SU-DHL-6 (cell line): Measurements from ENCODE around the gene COL4A2.

Experiments
- H2AFZ ChIP-seq: fragments of 200-600 bp; sonication (generic); 2 replicates; pipeline ENCODE4 v1.6.1; 2014; ENCODE audit warnings: low read depth, mild to moderate bottlenecking, moderate library complexity, mixed read lengths, antibody characterized with exemption, low read length; ENCODE audit not compliant: severe bottlenecking
- H3F3A ChIP-seq: fragments of 200-600 bp; shearing (Covaris generic); 2 replicates; pipeline ENCODE4 v1.6.0; 2016; ENCODE audit warnings: antibody characterized with exemption, mild to moderate bottlenecking; ENCODE audit not compliant: insufficient read depth
- H3K27ac ChIP-seq: fragments of 200-600 bp; sonication (generic); 2 replicates; pipeline ENCODE4 v1.5.1; 2016; ENCODE audit warnings: low read depth, mild to moderate bottlenecking, low read length, moderate library complexity, mixed read lengths
- H3K27me3 ChIP-seq: fragments of 200-600 bp; sonication (generic), shearing (Covaris generic); 2 replicates; pipeline ENCODE4 v1.6.0; 2014; ENCODE audit warnings: mild to moderate bottlenecking, low read length
- H3K36me3 ChIP-seq: fragments of 200-600 bp; sonication (generic); 2 replicates; pipeline ENCODE4 v1.6.1; 2014; ENCODE audit warnings: mild to moderate bottlenecking, low read length, mixed read lengths
- H3K4me2 ChIP-seq: fragments of 300-600, 200-600 bp; shearing (Covaris generic), sonication (generic); 2 replicates; pipeline ENCODE4 v1.6.0; 2014; ENCODE audit warnings: low read length, low read depth, mild to moderate bottlenecking; ENCODE audit not compliant: poor library complexity, severe bottlenecking
- H3K4me3 ChIP-seq: fragments of 200-600 bp; sonication (generic); 2 replicates; pipeline ENCODE4 v1.5.1; 2014; ENCODE audit warnings: antibody characterized with exemption, low read length, mild to moderate bottlenecking, mixed read lengths; ENCODE audit not compliant: insufficient read depth, poor library complexity, severe bottlenecking
- H3K79me2 ChIP-seq: fragments of 200-600 bp; sonication (generic); 2 replicates; pipeline ENCODE4 v1.6.1; 2014; ENCODE audit warnings: mild to moderate bottlenecking, low read length, moderate library complexity; ENCODE audit not compliant: insufficient read depth
- H3K9ac ChIP-seq: fragments of 200-600 bp; sonication (generic); 2 replicates; pipeline ENCODE4 v1.7.0; 2014; ENCODE audit warnings: mild to moderate bottlenecking, low read length
- H3K9me2 ChIP-seq: fragments of 200-600 bp; sonication (generic); replicated peaks from 2 replicates; pipeline ENCODE4 v1.6.1; 2014; ENCODE audit warnings: low read length; ENCODE audit not compliant: insufficient read depth
- H3K9me3 ChIP-seq: fragments of 200-600 bp; sonication (generic); 2 replicates; pipeline ENCODE4 v1.6.1; 2014; ENCODE audit warnings: low read length, mixed read lengths; ENCODE audit not compliant: insufficient read depth
- H4K20me1 ChIP-seq: fragments of 200-600 bp; sonication (generic); 2 replicates; pipeline ENCODE4 v1.6.1; 2014; ENCODE audit warnings: low read depth, mild to moderate bottlenecking, antibody characterized with exemption, low read length, moderate library complexity, mixed read lengths
- EZH2phosphoT487 ChIP-seq: fragments of 200-600 bp; sonication (generic), shearing (Covaris generic); conservative IDR thresholded peaks from 2 replicates; pipeline ENCODE4 v1.6.1; 2018; ENCODE audit warnings: mild to moderate bottlenecking, antibody characterized with exemption, low read length, moderate library complexity, mixed read lengths
- TF ChIP-seq, protein P1 (sequence below): fragments of 200-600 bp; sonication (generic); IDR thresholded peaks from one replicate; pipeline ENCODE4 v1.5.1; 2017; ENCODE audit warnings: antibody characterized with exemption, mild to moderate bottlenecking, low read length, moderate library complexity; ENCODE audit not compliant: insufficient read depth, poor library complexity, severe bottlenecking

The COL4A2 gene

DNA sequence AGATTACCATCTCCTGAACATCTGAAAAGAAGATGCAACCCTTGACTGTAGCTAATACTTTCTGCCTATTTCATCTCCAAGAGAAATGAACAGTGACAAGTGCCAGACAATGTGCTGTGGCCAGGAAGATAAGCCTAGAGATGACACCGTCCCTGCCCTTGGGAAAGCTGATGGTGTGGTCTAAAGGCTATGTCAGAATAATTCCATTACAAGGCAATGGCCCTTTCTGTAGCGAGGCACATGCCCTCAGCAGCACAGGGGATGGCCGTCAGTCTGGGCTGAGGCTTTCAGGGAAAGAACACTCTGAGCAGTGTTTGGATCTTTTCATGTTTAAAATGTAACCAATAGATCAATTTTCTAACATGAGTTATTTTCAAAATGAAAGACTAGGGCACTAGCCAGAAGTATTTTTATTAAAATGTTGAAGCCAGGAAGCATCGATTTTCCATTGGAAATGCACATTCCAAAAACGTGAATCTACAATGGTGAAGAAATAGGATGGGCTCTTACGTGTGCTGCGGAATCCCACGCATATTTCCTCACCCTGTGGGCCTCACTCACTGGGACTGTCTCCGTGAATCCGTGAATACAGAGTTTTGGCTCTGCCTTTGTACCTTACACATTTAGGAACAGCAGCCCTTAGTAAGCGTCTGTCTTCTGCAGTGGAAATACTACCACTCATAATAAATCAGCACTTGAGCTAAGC is 22.2 kb upstream of the COL4A2 start:
- Histone ChIP-seq H2AFZ (no peak overlapping the region), H3K9ac (no peak overlapping the region), H3F3A (no peaks in the 10 kb centered on the region), H3K4me3 (no peak overlapping the region), H3K36me3 (no peaks in the 10 kb centered on the region), H3K9me2 (no peaks in the 10 kb centered on the region), H3K9me3 (no peaks in the 10 kb centered on the region), H3K27me3 (no peaks in the 10 kb centered on the region), H3K27ac (no peak overlapping the region), H3K4me2 (no peak overlapping the region), H4K20me1 (no peaks in the 10 kb centered on the region), H3K79me2 (no peaks in the 10 kb centered on the region)
- TF ChIP-seq EZH2phosphoT487 = no peak
- TF ChIP-seq, protein P1, sequence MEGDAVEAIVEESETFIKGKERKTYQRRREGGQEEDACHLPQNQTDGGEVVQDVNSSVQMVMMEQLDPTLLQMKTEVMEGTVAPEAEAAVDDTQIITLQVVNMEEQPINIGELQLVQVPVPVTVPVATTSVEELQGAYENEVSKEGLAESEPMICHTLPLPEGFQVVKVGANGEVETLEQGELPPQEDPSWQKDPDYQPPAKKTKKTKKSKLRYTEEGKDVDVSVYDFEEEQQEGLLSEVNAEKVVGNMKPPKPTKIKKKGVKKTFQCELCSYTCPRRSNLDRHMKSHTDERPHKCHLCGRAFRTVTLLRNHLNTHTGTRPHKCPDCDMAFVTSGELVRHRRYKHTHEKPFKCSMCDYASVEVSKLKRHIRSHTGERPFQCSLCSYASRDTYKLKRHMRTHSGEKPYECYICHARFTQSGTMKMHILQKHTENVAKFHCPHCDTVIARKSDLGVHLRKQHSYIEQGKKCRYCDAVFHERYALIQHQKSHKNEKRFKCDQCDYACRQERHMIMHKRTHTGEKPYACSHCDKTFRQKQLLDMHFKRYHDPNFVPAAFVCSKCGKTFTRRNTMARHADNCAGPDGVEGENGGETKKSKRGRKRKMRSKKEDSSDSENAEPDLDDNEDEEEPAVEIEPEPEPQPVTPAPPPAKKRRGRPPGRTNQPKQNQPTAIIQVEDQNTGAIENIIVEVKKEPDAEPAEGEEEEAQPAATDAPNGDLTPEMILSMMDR = no peak

DNA sequence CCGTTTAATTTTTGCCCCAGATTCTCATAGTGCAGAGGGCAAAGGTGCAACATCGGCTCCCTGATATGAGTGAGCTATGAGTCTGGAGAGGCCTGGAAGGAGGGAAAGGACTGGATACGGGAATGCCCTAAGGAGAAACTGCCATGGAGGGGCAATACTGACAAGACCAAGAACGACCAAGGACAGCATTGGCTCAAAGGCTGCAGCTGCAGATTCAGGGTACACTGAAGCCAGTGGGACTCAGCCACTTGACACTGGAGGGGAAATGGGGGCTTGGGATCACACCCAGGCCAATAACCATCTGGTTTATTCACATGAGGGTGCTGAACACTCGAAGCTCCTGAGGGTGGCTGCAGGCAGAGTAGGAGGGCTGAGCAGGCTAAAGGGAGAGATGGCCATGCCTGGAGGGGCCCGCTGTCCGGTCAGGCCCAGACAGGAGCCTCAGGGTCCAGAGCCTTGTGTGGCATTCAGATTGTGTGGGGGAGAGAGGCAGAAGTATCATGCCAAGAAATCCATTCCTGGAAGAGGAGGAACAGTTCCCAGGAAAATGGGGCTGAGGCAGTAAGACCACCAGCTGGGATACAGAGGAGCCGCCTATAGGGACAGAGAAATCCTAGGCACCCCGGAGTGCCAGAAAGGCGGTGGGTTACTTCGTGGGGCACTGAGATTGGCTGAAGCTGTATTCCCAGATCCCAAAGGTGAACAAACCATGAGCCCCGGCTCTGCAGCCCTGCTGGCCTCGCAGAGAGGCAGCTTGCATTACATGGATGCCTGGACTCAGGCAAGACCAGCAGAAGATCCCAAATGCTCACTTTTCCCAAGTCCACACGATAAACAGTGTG is 20.9 kb upstream of the COL4A2 start:
- H4K20me1 ChIP-seq = no peaks in the 10 kb centered on the region
- no peak overlapping the region for H3K4me3 ChIP-seq
- H3K9ac ChIP-seq = no peak overlapping the region
- H3K9me3 ChIP-seq = no peaks in the 10 kb centered on the region
- no peaks in the 10 kb centered on the region for H3K36me3 ChIP-seq
- H3F3A ChIP-seq = no peaks in the 10 kb centered on the region
- H3K4me2 ChIP-seq = no peak overlapping the region
- no peak overlapping the region for H2AFZ ChIP-seq
- no peaks in the 10 kb centered on the region for H3K9me2 ChIP-seq
- H3K79me2 ChIP-seq = no peaks in the 10 kb centered on the region
- no peaks in the 10 kb centered on the region for H3K27me3 ChIP-seq
- TF ChIP-seq EZH2phosphoT487 = no peak
- TF ChIP-seq, protein P1 = no peak
- no peak overlapping the region for H3K27ac ChIP-seq

DNA sequence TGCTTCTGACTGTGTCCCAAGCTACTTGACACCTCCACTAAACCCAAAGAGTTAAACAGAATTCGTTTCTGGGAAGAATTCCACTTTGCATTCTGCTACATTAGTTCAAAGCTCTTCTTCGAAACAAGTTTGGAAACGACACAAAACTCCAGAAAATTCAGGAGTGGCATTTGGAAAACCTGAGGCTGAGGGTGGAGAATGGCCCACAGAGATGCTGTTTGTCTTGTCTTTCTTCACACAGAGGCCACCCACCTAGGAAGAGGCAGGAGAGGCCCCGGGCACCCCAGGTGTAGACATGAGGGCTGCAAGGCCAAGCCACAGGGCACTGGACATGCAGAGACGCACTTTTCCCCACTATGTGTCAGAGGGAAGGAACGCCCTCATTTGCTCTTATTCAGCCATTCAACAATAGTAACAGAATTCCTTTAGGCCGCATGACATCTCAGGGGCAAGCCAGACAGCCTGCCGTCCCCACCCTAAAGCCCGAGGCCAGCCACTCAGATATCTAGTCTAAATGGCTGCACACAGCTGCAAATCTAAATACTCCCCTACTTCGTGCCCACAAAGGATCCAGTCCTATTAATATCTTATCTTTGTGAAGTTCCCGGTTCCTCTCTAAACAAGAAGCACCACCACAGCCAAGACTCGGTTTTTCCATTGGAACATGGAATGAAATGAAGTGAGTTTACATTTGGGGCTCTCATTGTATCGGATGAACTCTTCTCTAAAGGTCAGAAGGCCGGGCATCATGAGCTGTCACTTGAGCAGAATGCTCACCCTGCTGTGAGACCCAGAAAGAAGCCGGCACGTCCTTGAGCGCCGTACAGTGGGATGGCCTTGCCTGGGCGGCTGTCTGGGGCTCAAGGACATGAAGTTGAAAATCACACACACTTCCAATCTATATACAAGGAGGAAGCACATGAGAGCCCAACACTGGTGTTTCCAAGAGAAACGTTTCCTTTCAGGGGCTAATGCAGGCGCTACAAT is 20.0 kb upstream of the COL4A2 start:
- TF ChIP-seq, protein P1 = no peak
- TF ChIP-seq EZH2phosphoT487 = no peak
- H3K27me3 ChIP-seq = no peaks in the 10 kb centered on the region
- H4K20me1 ChIP-seq = no peaks in the 10 kb centered on the region
- no peaks in the 10 kb centered on the region for H3K36me3 ChIP-seq
- no peak overlapping the region for H3K27ac ChIP-seq
- H3K9me3 ChIP-seq = no peaks in the 10 kb centered on the region
- no peak overlapping the region for H3K4me2 ChIP-seq
- H3K9ac ChIP-seq = no peak overlapping the region
- H3K79me2 ChIP-seq = no peaks in the 10 kb centered on the region
- no peaks in the 10 kb centered on the region for H3K9me2 ChIP-seq
- no peak overlapping the region for H2AFZ ChIP-seq
- H3F3A ChIP-seq = no peaks in the 10 kb centered on the region
- no peak overlapping the region for H3K4me3 ChIP-seq
